ENCODE data around the gene RBM7.

- TF ChIP-seq CTCF (conservative IDR thresholded peaks at IDR 0.05; ENCODE audit: low read length): no peak
- TF ChIP-seq EZH2phosphoT487 (IDR thresholded peaks at IDR 0.05; ENCODE audit: borderline replicate concordance): no peak
These were observed 40.7 kb downstream of the RBM7 start for GRCh38 chr11:114440971-114441763.

All from Loucy (cell line).